ENCODE data around the gene SCFD1.

DNA sequence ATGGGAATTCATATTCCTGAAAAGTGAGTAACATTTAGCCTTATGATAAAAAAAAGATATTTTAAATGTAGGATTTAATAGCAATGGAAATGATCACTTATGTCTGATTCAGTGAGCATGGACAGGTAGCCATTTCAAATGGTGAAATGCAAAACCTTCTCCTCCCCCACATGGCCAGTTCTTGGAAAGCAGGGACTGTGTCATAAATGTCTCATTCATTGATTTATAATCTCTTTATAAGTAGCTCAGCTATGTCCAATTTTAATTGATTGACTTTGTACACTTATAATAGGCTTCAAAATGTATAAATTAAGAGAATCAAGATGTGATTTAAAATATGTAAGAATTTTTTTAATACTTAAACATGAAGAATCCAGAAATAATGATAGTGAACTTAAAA lies 24.6 kb upstream of the SCFD1 start:
- TF ChIP-seq POLR2AphosphoS5 (IDR thresholded peaks at IDR 0.05; ENCODE audit: low read depth, low read length) (no peak), POLR2A (IDR thresholded peaks at IDR 0.05; ENCODE audit: low read depth, low read length) (no peak), POU2F2 (IDR thresholded peaks at IDR 0.05; ENCODE audit: low read depth, low read length) (no peak), SPI1 (IDR thresholded peaks at IDR 0.05; ENCODE audit: low read depth, low read length) (no peak)
